GM19438 (cell line): ENCODE measurements around the gene SMIM15.

Experiments used
- ATAC-seq: cut with Tn5 transposase; IDR thresholded peaks from one replicate; pipeline ENCODE4 v1.9.1; 2021; ENCODE audit warnings: low read depth; ENCODE audit not compliant: unreplicated experiment

Gene SMIM15

GRCh38 chr5:61160497-61160896, 1.8 kb downstream of the SMIM15 start:
- no peak for ATAC-seq

DNA sequence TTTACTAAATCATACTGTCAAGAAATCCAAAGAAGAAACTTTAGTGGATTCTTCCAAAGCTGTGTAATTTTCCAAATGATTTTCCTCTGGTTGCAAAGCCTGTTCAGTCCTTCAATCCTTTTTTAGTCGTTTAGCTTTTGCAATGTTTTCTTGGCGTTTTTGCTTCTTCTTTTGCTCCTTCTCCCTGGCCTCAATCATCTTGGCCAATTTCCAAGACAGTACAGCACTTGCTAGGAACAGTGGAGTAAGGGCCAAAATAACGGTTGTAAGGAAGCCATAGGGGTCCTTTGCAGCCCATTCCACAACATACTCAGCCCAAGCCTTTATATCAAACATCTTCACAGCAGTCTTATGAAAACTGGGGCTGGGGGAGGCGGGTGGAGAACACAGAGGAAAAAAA, 2.4 kb downstream of the SMIM15 start:
- ATAC-seq = no peak

- no peak for ATAC-seq
Measured at GRCh38 chr5:61159070-61159469, 3.2 kb downstream of the SMIM15 start.

GRCh38 chr5:61151893-61152292, 10.4 kb downstream of the SMIM15 start:
- no peak for ATAC-seq

- ATAC-seq = no peak
Measured at GRCh38 chr5:61148515-61148914, 13.8 kb downstream of the SMIM15 start.

DNA sequence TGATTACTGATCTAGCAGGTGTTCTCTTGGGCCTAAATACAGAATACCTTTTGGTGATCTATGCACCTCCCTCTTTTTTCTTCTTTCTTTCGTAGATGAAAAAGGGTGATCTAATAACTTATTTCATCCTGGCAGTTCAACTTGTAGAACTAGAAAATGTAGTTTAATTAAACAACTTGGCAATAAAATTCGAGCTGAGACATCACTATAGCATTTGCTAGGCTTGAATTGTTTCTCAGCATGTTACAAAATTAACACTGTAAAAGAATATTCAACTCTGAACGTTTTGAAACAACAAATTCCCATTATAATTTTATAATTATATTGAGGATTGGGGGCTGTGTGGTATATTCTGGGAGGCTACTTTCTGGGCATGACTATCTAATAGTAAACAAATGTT, 19.5 kb downstream of the SMIM15 start:
- no peak for ATAC-seq

DNA sequence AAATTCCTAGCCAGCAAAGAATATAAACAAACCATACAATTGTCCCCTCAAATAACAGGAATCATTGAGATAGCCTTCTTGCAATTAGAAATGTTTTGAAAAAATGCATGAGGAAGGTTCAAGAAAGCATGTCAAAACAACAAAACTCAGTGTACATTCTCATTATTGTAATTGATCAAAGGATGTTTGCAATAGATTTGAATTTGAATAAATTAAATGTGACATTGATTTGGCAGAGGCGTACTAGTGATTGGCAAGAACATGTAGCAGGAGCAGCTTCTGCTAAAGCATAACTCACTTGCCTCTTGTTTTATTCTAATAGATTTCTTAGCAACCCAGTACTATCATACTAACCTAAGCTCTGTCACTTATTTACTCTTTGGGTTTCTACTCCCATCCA, 19.9 kb downstream of the SMIM15 start:
- ATAC-seq = no peak

GRCh38 chr5:61141801-61142200, 20.5 kb downstream of the SMIM15 start:
- no peak for ATAC-seq

GRCh38 chr5:61139931-61140330, 22.3 kb downstream of the SMIM15 start:
- no peak for ATAC-seq

DNA sequence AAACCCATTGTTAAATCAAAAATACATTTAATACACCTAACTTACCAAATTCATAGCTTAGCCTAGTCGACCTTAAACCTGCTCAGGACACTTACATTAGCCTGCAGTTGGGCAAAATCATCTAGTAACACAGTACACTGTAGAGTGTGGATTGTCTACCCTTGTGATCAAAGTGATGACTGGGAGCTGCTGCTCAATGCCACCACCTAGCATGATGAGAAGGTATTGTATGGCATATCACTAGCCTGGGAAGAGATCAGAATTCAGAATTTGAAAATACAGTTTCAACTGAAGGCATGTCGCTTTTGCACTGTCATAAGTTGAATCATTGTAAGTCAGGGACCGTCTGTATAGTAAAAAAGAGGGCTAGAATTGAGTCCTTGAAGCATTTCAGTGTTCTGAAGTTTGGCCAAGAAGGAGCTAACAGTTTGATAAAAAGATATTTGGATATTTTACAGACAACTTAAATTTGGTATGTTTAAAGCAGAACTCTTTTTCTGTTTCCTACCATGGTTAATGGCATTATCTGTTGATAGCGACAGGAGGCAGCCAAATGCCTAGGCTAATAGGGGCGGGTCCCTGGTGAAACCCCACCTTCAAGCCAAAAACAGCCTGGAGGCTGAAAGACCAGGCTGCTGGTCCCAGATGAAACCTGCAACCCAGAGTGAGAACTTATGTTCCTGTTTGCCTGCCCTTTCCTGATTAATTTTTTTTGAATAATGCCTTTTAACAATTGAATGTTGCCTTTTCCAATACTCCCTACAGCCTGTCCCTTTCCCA, 23.0 kb downstream of the SMIM15 start:
- no peak for ATAC-seq

DNA sequence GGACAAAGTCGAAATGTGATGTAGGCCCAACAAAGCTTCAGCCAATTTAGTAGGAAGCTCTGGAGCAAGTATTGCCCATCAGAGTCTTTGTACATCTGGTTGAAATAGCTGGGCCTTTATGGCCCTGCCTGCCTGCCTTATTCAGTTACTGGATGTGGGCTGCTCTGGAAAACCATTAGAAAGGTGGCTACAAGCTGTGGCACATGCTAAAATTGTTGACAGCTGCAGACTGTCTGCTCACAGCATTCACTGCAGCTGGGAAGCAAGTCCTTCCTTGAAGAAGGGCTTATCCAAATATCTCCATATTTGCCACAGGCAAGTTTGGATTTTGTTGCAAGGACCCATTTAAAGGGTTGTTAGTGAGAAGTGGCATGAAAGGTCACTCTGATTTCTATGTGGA, 24.4 kb downstream of the SMIM15 start:
- no peak for ATAC-seq

- ATAC-seq = no peak
Measured at GRCh38 chr5:61132559-61132958, 29.7 kb downstream of the SMIM15 start.

DNA sequence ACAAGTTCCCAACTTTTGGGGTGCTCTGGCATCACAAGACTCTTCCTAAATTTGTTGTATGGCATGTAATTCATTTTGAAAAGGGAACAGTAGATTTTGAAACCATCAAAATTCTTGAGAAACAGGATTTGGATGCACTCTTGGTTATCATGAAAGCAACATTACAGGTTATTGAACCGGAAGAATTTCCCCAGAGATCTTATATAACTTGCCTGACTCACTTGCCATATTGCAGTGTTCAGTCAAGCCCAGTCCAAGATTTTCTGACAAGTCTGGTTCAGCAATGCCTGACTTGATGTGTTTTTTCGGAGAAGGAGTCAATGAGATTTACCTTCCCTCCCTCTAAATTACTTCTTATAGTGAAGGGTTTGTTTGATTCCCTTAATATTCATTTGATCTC, 32.0 kb downstream of the SMIM15 start:
- no peak for ATAC-seq

- ATAC-seq = no peak
Measured at GRCh38 chr5:61123145-61123544, 39.1 kb downstream of the SMIM15 start.

DNA sequence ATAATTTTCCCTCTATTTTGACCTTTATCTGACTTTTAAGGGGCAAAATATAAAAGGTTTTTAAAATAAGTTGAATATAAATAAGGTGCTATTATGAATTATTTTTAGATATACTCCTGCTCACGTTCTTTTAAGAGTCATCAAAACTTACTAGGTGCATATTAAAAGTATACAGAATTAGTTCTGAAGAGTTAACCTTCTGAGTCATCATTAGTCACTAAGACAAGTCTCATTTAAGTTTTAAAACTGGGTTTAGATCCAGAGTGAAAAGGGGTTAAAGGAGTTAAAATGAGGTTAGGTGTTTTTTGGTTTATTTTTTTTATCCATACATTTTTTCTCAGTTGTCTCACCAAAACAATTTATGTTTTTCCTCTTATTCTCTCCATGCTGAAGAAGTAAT, 41.7 kb downstream of the SMIM15 start:
- ATAC-seq = no peak

DNA sequence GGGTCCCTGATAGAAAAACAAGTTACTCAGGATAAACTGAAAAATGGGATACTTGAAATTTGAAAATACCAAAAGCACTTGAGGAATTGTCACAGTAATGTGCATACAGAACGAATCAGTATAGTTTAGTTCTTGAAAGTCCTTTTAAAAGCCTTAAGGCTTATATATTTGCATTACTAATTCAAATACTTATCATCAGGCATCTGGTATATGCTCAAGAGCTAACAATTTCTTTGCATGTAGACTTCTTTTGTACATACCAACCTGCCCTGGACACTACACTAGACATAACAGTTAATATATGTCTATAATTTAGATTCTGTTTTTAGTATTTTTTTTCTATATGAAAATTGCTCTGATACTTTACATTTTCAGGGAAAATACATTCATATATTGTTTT, 43.2 kb downstream of the SMIM15 start:
- ATAC-seq = no peak

DNA sequence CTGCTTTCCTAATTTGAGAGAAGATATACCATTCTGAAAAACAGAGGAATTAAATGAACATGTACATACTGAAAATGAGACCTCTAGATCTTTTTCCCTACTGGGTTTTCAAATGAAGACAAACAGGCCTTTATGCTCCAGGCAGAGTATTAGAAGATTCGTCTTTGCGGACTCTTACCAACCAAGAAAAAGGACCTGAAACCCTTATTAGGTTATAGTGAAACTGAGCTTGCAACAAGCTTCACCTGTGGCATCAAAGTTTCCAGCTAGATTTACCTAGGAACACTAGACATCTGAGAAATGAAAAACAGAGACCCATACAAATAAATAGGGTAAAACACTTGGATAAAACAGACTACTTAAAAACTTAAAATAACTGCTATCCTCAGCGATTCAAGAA, 46.3 kb downstream of the SMIM15 start:
- no peak for ATAC-seq

- ATAC-seq = no peak
Measured at GRCh38 chr5:61114441-61114840, 47.8 kb downstream of the SMIM15 start.
